Large intestine (tissue), 3 donors: ENCODE measurements around the gene SF3B4. TPM values are rescaled to one million over a fixed set of nuclear protein-coding genes. Genes with fewer than 3 reads are reported as not detected.
A peak's percentile ranks its signal among the peaks of the same experiment; 100 is the strongest.

Source experiments
- DNase-seq, 2 donors: peaks; one replicate each; pipeline versions ENCODE4 v3.0.0 to v3.0.0-alpha.2; 2013
- H3K27ac ChIP-seq: one replicate; pipeline ENCODE4 v1.5.1; 2013; ENCODE audit warnings: low read length
- H3K27me3 ChIP-seq: 2 replicates; pipeline ENCODE4 v1.6.1; 2013; ENCODE audit warnings: low read length; ENCODE audit not compliant: control insufficient read depth, insufficient read depth
- H3K36me3 ChIP-seq: 2 replicates; pipeline ENCODE4 v1.6.1; 2013; ENCODE audit warnings: low read length; ENCODE audit not compliant: control insufficient read depth, insufficient read depth
- H3K4me1 ChIP-seq: one replicate; pipeline ENCODE4 v1.6.1; 2013; ENCODE audit warnings: low read length; ENCODE audit not compliant: control insufficient read depth, insufficient read depth
- H3K4me3 ChIP-seq: one replicate; pipeline ENCODE4 v1.5.1; 2013; ENCODE audit warnings: low read length
- H3K9me3 ChIP-seq: one replicate; pipeline ENCODE4 v1.6.1; 2013; ENCODE audit warnings: mild to moderate bottlenecking, low read depth, low read length, moderate library complexity; ENCODE audit not compliant: control insufficient read depth
- WGBS: methylation state at CpG from one replicate; pipeline ENCODE4 v1.1.5; 2013; ENCODE audit warnings: low lambda C conversion rate; ENCODE audit not compliant: insufficient coverage; 5-methylcytosine and 5-hydroxymethylcytosine counted together
- polyA plus RNA-seq: library from polyadenylated mRNA; unstranded; fragments of 120-200 nt; gene quantifications from one replicate; pipeline ENCODE4 v1.2.1, GENCODE V29; 2013

Gene SF3B4
- polyA plus RNA-seq, 1 donor: 57.3 TPM

DNA sequence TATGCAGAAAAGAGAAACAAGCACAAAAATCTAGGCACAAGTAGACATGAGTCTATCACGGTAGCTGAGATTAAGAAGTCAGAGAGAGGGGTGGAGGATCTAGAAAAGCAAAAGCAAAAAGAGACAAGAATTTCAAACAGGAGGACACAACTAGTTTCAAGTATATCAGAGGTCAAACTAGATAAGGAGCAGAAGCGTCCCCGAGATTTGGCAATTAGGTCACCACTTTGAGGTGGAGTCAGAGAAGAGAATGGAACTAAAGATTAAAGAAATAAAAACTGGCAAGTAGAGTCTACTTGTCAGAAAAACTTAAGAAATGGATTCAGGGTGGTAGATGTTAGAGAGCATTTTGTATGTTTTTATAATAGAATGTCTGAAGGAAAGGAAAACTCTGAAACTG is 2.3 kb downstream of the SF3B4 start:
- no peak overlapping the region for H3K27ac ChIP-seq
- no peaks in the 10 kb centered on the region for H3K9me3 ChIP-seq
- no peak overlapping the region for H3K4me3 ChIP-seq
- H3K36me3 ChIP-seq: peaks cover 66% of the 10 kb centered on the region
- no peak for DNase-seq
- 100% methylated on average over 1 of the region's 3 CpGs for WGBS
- H3K4me1 ChIP-seq: peaks cover 31% of the 10 kb centered on the region
- H3K27me3 ChIP-seq: no peaks in the 10 kb centered on the region

DNA sequence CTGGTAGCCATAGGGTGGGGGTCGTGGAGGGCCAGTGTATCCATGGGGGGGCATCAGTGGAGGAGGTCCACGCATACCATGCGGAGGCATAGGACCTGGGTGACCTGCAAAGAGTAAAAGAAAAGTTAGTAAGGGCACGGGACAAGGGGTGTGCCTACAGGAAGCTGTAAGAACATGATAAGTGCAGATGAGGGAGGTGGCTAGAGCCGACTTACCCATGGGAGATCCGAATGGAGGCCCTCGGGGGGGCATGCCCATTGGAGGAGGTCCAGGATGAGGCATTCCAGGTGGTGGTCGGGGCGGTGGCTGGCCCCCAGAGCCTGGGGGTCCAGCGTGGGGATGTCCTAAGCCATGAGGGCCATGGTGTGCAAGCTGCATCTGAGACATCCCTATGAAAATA is 4.0 kb downstream of the SF3B4 start:
- WGBS: 100% methylated on average over 5 of the region's 10 CpGs
- Histone ChIP-seq H3K4me3 (no peak overlapping the region), H3K4me1 (peaks cover 16% of the 10 kb centered on the region), H3K9me3 (no peaks in the 10 kb centered on the region), H3K36me3 (peaks cover 49% of the 10 kb centered on the region), H3K27me3 (peaks cover under 1% of the 10 kb centered on the region), H3K27ac (no peak overlapping the region)
- no peak for DNase-seq

DNA sequence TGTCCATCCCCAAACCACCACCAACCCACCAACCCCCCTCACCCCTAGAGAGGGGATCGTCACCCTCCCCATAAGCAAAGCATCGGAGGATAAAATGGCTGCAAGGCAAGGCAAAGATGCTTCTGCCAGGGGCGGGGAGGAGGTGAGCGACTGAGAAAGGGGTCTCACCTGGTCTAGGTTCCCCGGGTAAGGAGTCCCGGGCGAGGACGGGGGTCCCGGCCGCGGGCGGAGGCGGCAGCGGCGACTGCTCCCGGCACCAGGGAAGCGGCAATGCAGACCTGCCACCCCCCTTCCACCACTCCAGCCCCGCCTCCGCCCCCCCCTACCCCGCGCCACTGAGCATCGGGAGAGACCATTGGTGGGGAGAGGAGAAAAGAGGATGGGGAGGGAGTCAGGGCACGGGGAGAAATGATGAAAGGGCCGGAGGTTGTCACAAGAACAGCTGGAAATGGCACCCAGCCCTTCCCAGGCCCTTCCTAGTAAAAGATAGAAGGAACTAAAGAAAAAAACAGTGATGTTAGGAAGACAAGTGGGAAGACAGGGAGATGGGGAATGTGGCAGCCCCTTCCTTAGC is 9.9 kb downstream of the SF3B4 start, which contains the start of gene SV2A:
Gene SV2A (minus strand): TSS at position 274 of the 574 bp plus-strand sequence. CDS start 4,004 bp downstream, outside the sequence.
- H3K36me3 ChIP-seq: peaks cover 9% of the 10 kb centered on the region
- no peaks in the 10 kb centered on the region for H3K9me3 ChIP-seq
- H3K27me3 ChIP-seq: peaks cover 12% of the 10 kb centered on the region
- WGBS: 40% methylated on average over 1 of the region's 24 CpGs
- peaks cover 7% of the 10 kb centered on the region for H3K4me1 ChIP-seq
- DNase-seq: peak in 1 of 2 donors; percentile 36
- no peak within 1 kb of the TSS for H3K27ac ChIP-seq
- peak within 1 kb of the TSS; percentile 50 for H3K4me3 ChIP-seq

DNA sequence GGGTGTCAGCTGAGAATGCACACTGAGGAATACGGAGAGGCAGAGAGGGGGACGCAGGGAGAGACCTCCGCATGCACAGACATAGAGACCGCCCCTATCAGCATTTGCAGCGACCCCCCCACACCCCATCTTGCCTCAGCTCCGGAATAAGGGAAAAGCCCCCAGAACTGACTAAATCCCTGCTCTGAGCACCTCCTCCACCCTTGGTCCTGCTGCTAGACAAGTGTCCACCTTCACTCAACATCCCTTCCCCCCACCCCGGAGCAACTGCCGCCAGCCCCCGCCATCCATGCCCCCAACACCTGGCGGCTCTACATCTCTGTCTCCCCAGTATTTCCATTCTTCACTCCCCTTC is 10.7 kb downstream of the SF3B4 start:
- Histone ChIP-seq H3K36me3 (peaks cover 5% of the 10 kb centered on the region), H3K4me3 (no peak overlapping the region), H3K9me3 (no peaks in the 10 kb centered on the region), H3K27me3 (peaks cover 12% of the 10 kb centered on the region), H3K4me1 (peaks cover 7% of the 10 kb centered on the region), H3K27ac (no peak overlapping the region)
- no peak for DNase-seq
- no CpG with 5 or more reads among the region's 10 CpGs for WGBS

DNA sequence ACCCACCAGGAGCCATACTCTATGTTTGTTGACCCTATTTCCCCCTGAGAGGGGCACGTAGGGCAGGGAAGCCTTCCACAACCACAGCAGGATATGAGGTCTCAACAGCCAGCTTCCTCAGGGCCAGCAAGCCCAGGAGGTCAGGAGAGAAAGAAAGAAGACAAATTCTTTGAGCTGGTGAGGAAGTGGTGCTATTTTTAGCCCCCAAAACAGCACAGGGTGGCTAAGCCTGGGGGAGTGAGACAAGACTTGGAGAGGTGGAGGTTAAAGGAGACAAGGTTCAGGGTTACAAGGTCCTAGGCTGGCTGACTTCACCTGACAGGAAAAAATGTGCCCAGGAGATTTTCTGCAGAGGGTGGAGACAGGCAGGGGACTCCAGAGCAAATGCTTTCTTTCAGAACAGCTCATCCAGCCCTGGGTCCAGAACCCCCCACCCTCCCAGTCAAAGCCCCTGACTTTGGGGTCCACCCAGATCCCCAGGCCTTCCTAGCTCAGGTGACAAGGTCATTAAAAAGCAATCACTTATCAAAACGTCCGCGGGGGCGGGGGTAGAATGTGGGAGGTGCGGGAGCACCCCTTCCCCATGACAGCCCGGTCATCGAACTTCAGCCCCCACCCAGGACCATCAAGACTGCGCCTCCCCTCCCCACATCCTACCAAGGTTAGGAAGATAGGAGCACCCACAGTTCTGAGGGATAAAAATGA is 11.3 kb downstream of the SF3B4 start:
- H3K36me3 ChIP-seq: peaks cover 2% of the 10 kb centered on the region
- H3K27me3 ChIP-seq: peaks cover 12% of the 10 kb centered on the region
- peaks cover 7% of the 10 kb centered on the region for H3K4me1 ChIP-seq
- DNase-seq: no peak
- no peaks in the 10 kb centered on the region for H3K9me3 ChIP-seq
- H3K4me3 ChIP-seq: no peak overlapping the region
- WGBS: no CpG with 5 or more reads among the region's 9 CpGs
- H3K27ac ChIP-seq: no peak overlapping the region

DNA sequence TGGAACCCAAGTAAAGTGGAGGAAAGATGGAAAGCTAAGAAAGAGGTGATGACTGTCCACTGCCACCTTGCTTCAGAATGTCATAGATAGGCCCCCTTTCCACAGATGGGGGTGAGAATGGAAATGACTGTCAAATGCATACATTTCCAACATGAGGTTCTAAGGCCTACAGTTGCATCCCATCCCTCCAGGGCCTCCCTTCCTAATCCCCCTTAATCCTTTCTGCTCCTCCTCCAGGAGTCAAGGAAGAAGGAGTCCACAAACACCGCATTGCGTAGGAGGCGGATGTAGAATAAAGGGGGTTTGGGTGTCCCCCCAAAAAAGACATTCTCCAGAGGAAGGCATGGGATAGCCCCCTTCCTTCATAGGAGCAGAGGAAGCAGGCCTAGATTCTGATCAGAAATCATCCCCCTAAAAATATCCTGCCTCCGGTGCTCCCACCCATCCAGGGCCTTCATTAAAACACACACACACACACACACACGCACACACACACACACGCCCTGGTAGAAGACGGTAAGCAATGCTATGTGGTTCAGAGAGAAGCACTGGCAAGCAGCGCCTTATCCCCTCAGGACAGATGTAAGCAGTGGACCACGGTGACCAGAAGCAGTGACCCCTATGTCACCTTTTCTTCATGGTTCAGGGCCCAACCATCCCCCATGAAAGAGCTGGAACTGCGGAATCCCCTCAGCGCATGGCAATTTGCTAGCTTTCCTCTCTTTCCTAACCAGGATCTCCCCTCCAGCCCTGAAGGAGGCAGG is 12.0 kb downstream of the SF3B4 start:
- Histone ChIP-seq H3K9me3 (no peaks in the 10 kb centered on the region), H3K4me3 (no peak overlapping the region), H3K27ac (no peak overlapping the region), H3K27me3 (peaks cover 12% of the 10 kb centered on the region), H3K4me1 (peaks cover 7% of the 10 kb centered on the region), H3K36me3 (peaks cover 2% of the 10 kb centered on the region)
- no CpG with 5 or more reads among the region's 11 CpGs for WGBS
- DNase-seq: no peak

DNA sequence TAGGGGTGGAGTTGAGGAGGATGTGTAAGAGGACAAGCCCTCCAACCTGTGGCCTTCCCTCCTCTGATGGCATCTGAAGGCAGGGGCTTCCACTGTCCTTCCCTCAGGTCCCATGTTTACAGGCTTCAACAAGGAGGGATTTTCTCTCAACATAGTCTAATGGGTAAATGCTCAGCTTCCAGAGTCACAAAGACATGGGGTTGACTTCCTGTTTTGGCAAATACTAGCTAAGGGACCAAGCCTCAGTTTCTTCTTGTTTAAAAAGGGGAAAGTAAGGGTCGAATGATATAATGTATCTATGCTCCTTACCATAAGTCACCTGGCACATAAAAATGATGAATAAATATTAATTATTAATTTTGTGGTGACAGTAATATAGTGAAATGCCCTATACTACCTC is 13.1 kb downstream of the SF3B4 start:
- no peak for DNase-seq
- WGBS: no CpG with 5 or more reads among the region's 1 CpG
- H3K4me3 ChIP-seq: no peak overlapping the region
- peaks cover 12% of the 10 kb centered on the region for H3K27me3 ChIP-seq
- peaks cover 7% of the 10 kb centered on the region for H3K4me1 ChIP-seq
- H3K9me3 ChIP-seq: no peaks in the 10 kb centered on the region
- H3K36me3 ChIP-seq: peaks cover 2% of the 10 kb centered on the region
- no peak overlapping the region for H3K27ac ChIP-seq

DNA sequence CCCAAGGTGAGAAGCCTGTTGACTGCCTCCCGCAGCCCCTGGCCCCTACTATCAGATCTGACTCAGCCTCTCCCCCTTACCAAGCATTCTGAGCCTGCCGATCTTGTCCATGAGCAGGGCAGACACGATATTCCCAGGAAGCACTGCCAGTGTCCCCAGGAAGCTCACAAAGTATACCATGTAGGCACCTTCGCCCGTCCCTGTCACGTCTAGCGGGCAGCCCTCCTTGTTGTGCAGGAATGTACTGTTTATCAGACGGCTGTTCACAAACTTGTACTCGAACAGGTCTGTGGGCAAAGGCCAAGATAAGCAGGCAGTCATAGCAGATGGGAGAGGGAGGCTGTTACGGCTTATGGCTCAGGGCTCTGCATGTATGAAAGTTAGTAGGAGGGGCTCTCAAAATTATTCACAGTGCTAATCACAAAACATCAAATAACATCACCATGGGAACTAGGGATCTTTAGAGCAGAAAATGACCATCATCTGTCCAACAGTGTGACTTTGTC is 21.0 kb downstream of the SF3B4 start:
- H3K27me3 ChIP-seq: no peaks in the 10 kb centered on the region
- peaks cover 6% of the 10 kb centered on the region for H3K4me1 ChIP-seq
- no peaks in the 10 kb centered on the region for H3K9me3 ChIP-seq
- WGBS: no CpG with 5 or more reads among the region's 10 CpGs
- DNase-seq: peak; percentile 37 to 69
- no peaks in the 10 kb centered on the region for H3K36me3 ChIP-seq
- H3K27ac ChIP-seq: no peak overlapping the region
- H3K4me3 ChIP-seq: no peak overlapping the region

DNA sequence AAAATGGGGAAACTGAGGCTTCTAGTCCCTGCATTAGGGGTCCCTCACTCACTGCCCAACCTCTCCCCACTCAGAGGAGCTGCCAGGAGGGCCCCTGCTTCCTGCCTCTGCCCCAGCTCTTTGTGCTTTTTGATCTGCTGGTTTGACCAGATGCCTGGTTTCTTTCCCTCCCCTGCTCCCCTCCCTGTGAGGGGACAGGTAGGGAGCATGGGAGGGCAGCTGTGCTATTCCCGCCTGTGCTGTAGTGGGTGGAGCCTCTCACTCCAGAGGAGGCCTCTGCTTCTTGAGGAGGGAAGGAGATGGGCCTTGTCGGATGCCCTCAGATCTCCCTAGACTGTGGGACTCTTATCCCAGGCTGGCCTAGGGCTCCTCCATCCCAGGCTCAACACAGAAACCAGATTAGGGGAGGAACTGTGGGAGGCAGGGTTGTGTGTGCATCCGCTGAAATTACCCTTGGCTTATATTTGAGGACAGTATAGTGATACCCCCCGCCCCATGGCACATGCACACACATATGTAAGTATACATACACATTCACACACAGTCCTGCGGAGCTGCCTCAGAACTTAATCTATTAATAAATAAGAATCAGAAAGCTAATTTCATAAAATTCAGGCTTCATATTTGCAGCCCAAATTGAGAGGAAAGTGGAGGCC is 23.6 kb downstream of the SF3B4 start:
- H3K9me3 ChIP-seq: peaks cover 4% of the 10 kb centered on the region
- H3K27me3 ChIP-seq: no peaks in the 10 kb centered on the region
- H3K36me3 ChIP-seq: no peaks in the 10 kb centered on the region
- WGBS: 86% methylated on average over 1 of the region's 5 CpGs
- DNase-seq: peak in 1 of 2 donors; percentile 15
- H3K4me3 ChIP-seq: no peak overlapping the region
- H3K27ac ChIP-seq: no peak overlapping the region
- peaks cover 14% of the 10 kb centered on the region for H3K4me1 ChIP-seq
